A673 (cell line): ENCODE results near the gene SLC16A11. TPM values are rescaled to one million over a fixed set of nuclear protein-coding genes. Genes with fewer than 3 reads are reported as not detected.

ENCODE experiments used
- BruUV-seq: library from RNA; stranded (reverse); fragments of 400-500 nt; replicated peaks from 2 replicates; lab custom pipeline; 2021; lab: Mats Ljungman, UMichigan
- CTCF ChIA-PET: fragments of 300-600 bp; sonication (Branson Sonifier 250); formaldehyde crosslinking; loops from one replicate; lab custom pipeline; 2022; ENCODE audit warnings: antibody characterized with exemption; lab: Charles Lee
- POLR2A ChIA-PET: fragments of 300-600 bp; sonication (Branson Sonifier 250); formaldehyde crosslinking; loops from one replicate; lab custom pipeline; 2022; ENCODE audit warnings: antibody characterized with exemption; ENCODE audit not compliant: low non-redundant PET; lab: Charles Lee
- DNase-seq: peaks from one replicate; pipeline ENCODE4 v3.0.0-alpha.2; 2015; ENCODE audit warnings: low spot score
- H3K27ac ChIP-seq: fragments of 200-600 bp; sonication (generic); 2 replicates; pipeline ENCODE4 v1.5.1; 2016; ENCODE audit warnings: mixed run types, low read depth, mild to moderate bottlenecking, mixed read lengths, antibody characterized with exemption, low read length; ENCODE audit not compliant: poor library complexity, severe bottlenecking
- H3K27me3 ChIP-seq: fragments of 200-600 bp; sonication (generic); replicated peaks from 2 replicates; pipeline ENCODE4 v1.6.1; 2017; ENCODE audit warnings: mixed run types, low read depth, mild to moderate bottlenecking, mixed read lengths, antibody characterized with exemption, low read length; ENCODE audit not compliant: insufficient read depth, poor library complexity
- H3K36me3 ChIP-seq: fragments of 200-600 bp; sonication (generic); 2 replicates; pipeline ENCODE4 v1.6.1; 2016; ENCODE audit warnings: mixed run types, mild to moderate bottlenecking, mixed read lengths, antibody characterized with exemption, low read length; ENCODE audit not compliant: insufficient read depth, poor library complexity, severe bottlenecking
- H3K4me1 ChIP-seq: fragments of 200-600 bp; sonication (generic); 2 replicates; pipeline ENCODE4 v1.6.1; 2017; ENCODE audit warnings: mixed run types, mild to moderate bottlenecking, mixed read lengths, antibody characterized with exemption, low read length; ENCODE audit not compliant: insufficient read depth, poor library complexity, severe bottlenecking
- H3K4me3 ChIP-seq: fragments of 200-600 bp; sonication (generic); 2 replicates; pipeline ENCODE4 v1.5.1; 2016; ENCODE audit warnings: low read depth, mixed run types, mild to moderate bottlenecking, mixed read lengths, low read length; ENCODE audit not compliant: poor library complexity, severe bottlenecking
- H3K9me3 ChIP-seq: fragments of 200-600 bp; sonication (generic); 2 replicates; pipeline ENCODE4 v1.6.1; 2016; ENCODE audit warnings: mixed run types, low read depth, mild to moderate bottlenecking, mixed read lengths, antibody characterized with exemption, low read length; ENCODE audit not compliant: poor library complexity, severe bottlenecking
- CTCF ChIP-seq: fragments of 300-800, 200-600 bp; sonication (generic); conservative IDR thresholded peaks from 2 replicates; pipeline ENCODE4 v1.5.1; 2017; ENCODE audit warnings: low read depth, mild to moderate bottlenecking, antibody characterized with exemption, low read length, moderate library complexity, mixed read lengths
- EZH2 ChIP-seq: fragments of 200-600 bp; sonication (generic); IDR thresholded peaks from 2 replicates; pipeline ENCODE4 v1.6.1; 2017; ENCODE audit warnings: borderline replicate concordance, low read depth, mild to moderate bottlenecking, mixed read lengths, antibody characterized with exemption, low read length; ENCODE audit not compliant: poor library complexity, severe bottlenecking
- intact Hi-C: fragments of 100-400 bp; cut with micrococcal nuclease; formaldehyde crosslinking; loops from one replicate; pipeline ENCODE4 v1.10.0; 2022; ENCODE audit not compliant: unreplicated experiment
- total RNA-seq: library from RNA; stranded (reverse); gene quantifications from 2 replicates; pipeline ENCODE4 v1.2.3, GENCODE V29; 2021

The SLC16A11 gene
- total RNA-seq, 1 experiment from 2014 or later: 0.47 TPM

GRCh38 chr17:7011415-7011814 is 32.5 kb downstream of the SLC16A11 start:
- Histone ChIP-seq H3K4me3 (peak overlapping the region; percentile 72), H3K27me3 (no peaks in the 10 kb centered on the region), H3K27ac (no peak overlapping the region), H3K4me1 (peaks cover 29% of the 10 kb centered on the region), H3K9me3 (no peaks in the 10 kb centered on the region), H3K36me3 (no peaks in the 10 kb centered on the region)
- no peak for TF ChIP-seq CTCF
- TF ChIP-seq EZH2: no peak
- intact Hi-C loops: no loop called here
- CTCF ChIA-PET: no interaction called here
- POLR2A ChIA-PET: no interaction called here
- DNase-seq: no peak
- BruUV-seq: no TSS peak

GRCh38 chr17:7010523-7010922 is 33.4 kb downstream of the SLC16A11 start:
- ChIA-PET CTCF (no interaction called here), POLR2A (no interaction called here)
- DNase-seq: no peak
- intact Hi-C loops: no loop called here
- TF ChIP-seq EZH2: no peak
- TF ChIP-seq CTCF: no peak
- no peak overlapping the region for H3K27ac ChIP-seq
- no peaks in the 10 kb centered on the region for H3K36me3 ChIP-seq
- no peaks in the 10 kb centered on the region for H3K9me3 ChIP-seq
- H3K4me3 ChIP-seq: no peak overlapping the region
- no TSS peak for BruUV-seq
- peaks cover 22% of the 10 kb centered on the region for H3K4me1 ChIP-seq
- H3K27me3 ChIP-seq: no peaks in the 10 kb centered on the region

DNA sequence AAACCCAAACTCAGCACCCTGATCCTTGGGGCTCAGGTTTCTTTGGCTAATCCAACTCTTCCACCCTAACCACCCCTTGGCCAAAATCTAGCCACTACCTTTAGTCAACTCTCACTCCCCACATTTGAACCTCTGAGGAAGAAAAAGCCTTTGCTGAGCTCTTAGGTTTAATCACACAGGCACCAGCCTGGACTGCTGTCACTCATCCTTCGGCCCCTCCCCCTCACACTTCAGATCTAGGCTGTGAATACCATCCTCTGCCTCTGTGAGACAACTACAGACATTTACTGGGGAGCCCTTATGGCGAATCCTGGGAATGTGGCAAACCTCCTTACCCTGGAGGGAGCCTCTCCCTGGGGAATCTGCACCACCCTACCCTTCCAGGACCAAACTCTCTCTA is 36.7 kb downstream of the SLC16A11 start:
- Histone ChIP-seq H3K9me3 (no peaks in the 10 kb centered on the region), H3K4me1 (peaks cover 9% of the 10 kb centered on the region), H3K4me3 (no peak overlapping the region), H3K27me3 (no peaks in the 10 kb centered on the region), H3K27ac (no peak overlapping the region), H3K36me3 (peaks cover 4% of the 10 kb centered on the region)
- intact Hi-C loops: no loop called here
- DNase-seq: no peak
- ChIA-PET CTCF (no interaction called here), POLR2A (no interaction called here)
- TF ChIP-seq CTCF (no peak), EZH2 (no peak)
- no TSS peak for BruUV-seq
